GM12878 (cell line): ENCODE data around the gene RSBN1L.

Experiments
- CHD4 ChIP-seq: fragments of 200-600 bp; sonication (generic); IDR thresholded peaks from 2 replicates; pipeline ENCODE4 v1.6.1; 2016; ENCODE audit warnings: mild to moderate bottlenecking
- CTCF ChIP-seq, 3 experiments: IDR thresholded peaks in 2 of 3; conservative IDR thresholded peaks in 1 of 3; 2 replicates each; pipeline ENCODE4 v1.5.1; 2011; ENCODE audit warnings: low read depth in 3 of 3, low read length in 3 of 3, mild to moderate bottlenecking in 3 of 3, control low read depth in 2 of 3, moderate library complexity in 2 of 3, inconsistent platforms in 1 of 3, mixed read lengths in 1 of 3; ENCODE audit not compliant: control insufficient read depth in 2 of 3, insufficient read depth in 1 of 3; ENCODE audit errors: extremely low read depth in 1 of 3
- GABPA ChIP-seq: IDR thresholded peaks from 2 replicates; pipeline ENCODE4 v1.6.1; 2014; ENCODE audit warnings: antibody characterized with exemption, low read depth, mild to moderate bottlenecking, inconsistent platforms
- SIN3A ChIP-seq: IDR thresholded peaks from 2 replicates; pipeline ENCODE4 v1.6.1; 2012; ENCODE audit warnings: low read depth, low read length, improper control_type of control experiment
- SIX5 ChIP-seq: IDR thresholded peaks from 2 replicates; pipeline ENCODE4 v1.6.1; 2011; ENCODE audit warnings: mild to moderate bottlenecking, low read depth, low read length, moderate library complexity; ENCODE audit not compliant: severe bottlenecking
- TF ChIP-seq, protein P1 (sequence below): fragments of 450-650 bp; conservative IDR thresholded peaks from 2 replicates; pipeline ENCODE4 v1.6.1; 2017; ENCODE audit warnings: mild to moderate bottlenecking, moderate library complexity

GRCh38 chr7:77674878-77675277, 21.4 kb upstream of the RSBN1L start:
- no peak for TF ChIP-seq GABPA
- no peak for TF ChIP-seq CHD4
- TF ChIP-seq SIX5 = no peak
- TF ChIP-seq, protein P1, sequence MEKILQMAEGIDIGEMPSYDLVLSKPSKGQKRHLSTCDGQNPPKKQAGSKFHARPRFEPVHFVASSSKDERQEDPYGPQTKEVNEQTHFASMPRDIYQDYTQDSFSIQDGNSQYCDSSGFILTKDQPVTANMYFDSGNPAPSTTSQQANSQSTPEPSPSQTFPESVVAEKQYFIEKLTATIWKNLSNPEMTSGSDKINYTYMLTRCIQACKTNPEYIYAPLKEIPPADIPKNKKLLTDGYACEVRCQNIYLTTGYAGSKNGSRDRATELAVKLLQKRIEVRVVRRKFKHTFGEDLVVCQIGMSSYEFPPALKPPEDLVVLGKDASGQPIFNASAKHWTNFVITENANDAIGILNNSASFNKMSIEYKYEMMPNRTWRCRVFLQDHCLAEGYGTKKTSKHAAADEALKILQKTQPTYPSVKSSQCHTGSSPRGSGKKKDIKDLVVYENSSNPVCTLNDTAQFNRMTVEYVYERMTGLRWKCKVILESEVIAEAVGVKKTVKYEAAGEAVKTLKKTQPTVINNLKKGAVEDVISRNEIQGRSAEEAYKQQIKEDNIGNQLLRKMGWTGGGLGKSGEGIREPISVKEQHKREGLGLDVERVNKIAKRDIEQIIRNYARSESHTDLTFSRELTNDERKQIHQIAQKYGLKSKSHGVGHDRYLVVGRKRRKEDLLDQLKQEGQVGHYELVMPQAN = no peak
- no peak for TF ChIP-seq CTCF (IDR thresholded peaks at IDR 0.05 in 2 of 3, conservative IDR thresholded peaks at IDR 0.05 in 1 of 3; ENCODE audit: control insufficient read depth in 2 of 3, extremely low read depth in 1 of 3, insufficient read depth in 1 of 3, low read depth in 3 of 3, low read length in 3 of 3)
- TF ChIP-seq SIN3A = no peak
